Pancreas (tissue), 10 donors: ENCODE measurements around the gene COG7. TPM values are rescaled to one million over a fixed set of nuclear protein-coding genes. Genes with fewer than 3 reads are reported as not detected.
A peak's percentile ranks its signal among the peaks of the same experiment; 100 is the strongest.
"Not testable (repeated sequence)": the region's sequence is repeated elsewhere in the genome, so short reads cannot be mapped to it uniquely, and the experiment has no call there.

Experiments
- ATAC-seq, 4 donors: fragments of 200-7000 bp; cut with Tn5 transposase; one replicate each; pipeline versions ENCODE4 v1.8.0 to v1.9.1; 2020; ENCODE audit warnings: mild to moderate bottlenecking in 4 of 4, moderate library complexity in 4 of 4
- DNase-seq, 6 donors: peaks; one replicate each; pipeline ENCODE4 v3.0.0-alpha.2; 2020
- FAIRE-seq: peaks from 2 replicates; lab custom pipeline; 2012; peaks lifted over from hg19 to GRCh38; lab: Jason Lieb, UNC
- H3K27ac ChIP-seq, 4 donors: fragments of 200-600 bp; sonication (generic); 1 replicate in 3 of 4; 2 replicates in 1 of 4; pipeline versions ENCODE4 v1.5.0 to v1.8.0; 2020
- H3K27me3 ChIP-seq, 4 donors: fragments of 200-600 bp; one replicate each; pipeline ENCODE4 v1.8.0; 2021
- H3K36me3 ChIP-seq, 3 donors: fragments of 200-600 bp; sonication (generic) in 1 of 3; one replicate each; pipeline versions ENCODE4 v1.5.0 to v1.8.0; 2020 to 2021
- H3K4me1 ChIP-seq, 3 donors: fragments of 200-600 bp; one replicate each; pipeline ENCODE4 v1.8.0; 2021
- H3K4me3 ChIP-seq, 4 donors: fragments of 200-600 bp; sonication (generic) in 2 of 4; one replicate each; pipeline versions ENCODE4 v1.5.0 to v1.8.0; 2020 to 2021
- H3K9me3 ChIP-seq, 4 donors: fragments of 200-600 bp; one replicate each; pipeline ENCODE4 v1.8.0; 2021
- CTCF ChIP-seq, 4 donors: fragments of 200-600 bp; sonication (generic) in 3 of 4; IDR thresholded peaks; one replicate each; pipeline versions ENCODE4 v1.5.0 to v1.8.0; 2021; ENCODE audit warnings: antibody characterized with exemption in 4 of 4
- WGBS, 2 donors: extraction: QIAGEN DNeasy Blood & Tissue Kit; methylation state at CpG; one replicate each; pipeline ENCODE4 v1.1.7; 2013; 5-methylcytosine and 5-hydroxymethylcytosine counted together
- intact Hi-C, 3 donors: fragments of 100-400 bp; cut with DNase I; formaldehyde crosslinking; loops; one replicate each; pipeline versions ENCODE4 v1.11.1 to v1.14.2; 2022
- polyA plus RNA-seq, 2 donors: library from polyadenylated mRNA; stranded (reverse); fragments of 200-250 nt; gene quantifications; one replicate each; pipeline ENCODE4 v1.2.3, GENCODE V29; 2013
- total RNA-seq, 6 donors: library from RNA; stranded (reverse); fragmentation: NEBNext Ultra II Directional in 4 of 6; extraction: Animal tissue kit (Norgen Biotek cat#: 25700) in 4 of 6; gene quantifications; one replicate each; pipeline versions ENCODE4 v1.2.1 to v1.2.4, GENCODE V29; 2021 to 2023
- donor health status: healthy with polysubstance abuse.
- donor health status: DM: no; HTN: no; CAD: no; lungs with moderate emphysema.
- donor health status: DM: no; HTN: no; CAD: no.
- donor health status: control.
- donor health status: control.
- donor health status: Bipolar disorder and iron deficiency.
- donor health status: DM: yes; HTN: yes; CAD: no.
- donor health status: DM: no; HTN: no; CAD: no.
- donor health status: DM: no; HTN: no; CAD: no.
- donor health status: DM: yes; HTN: yes; CAD: no.

The COG7 gene
- total and polyA plus RNA-seq, 8 donors = 5.9 to 34.0 (median 9.1) TPM

GRCh38 chr16:23384878-23385277 lies 68.1 kb downstream of the COG7 start:
- FAIRE-seq = no peak
- DNase-seq = peak in 1 of 6 donors; percentile 11
- H3K27ac ChIP-seq = no peak overlapping the region
- no peaks in the 10 kb centered on the region for H3K27me3 ChIP-seq
- no peak for TF ChIP-seq CTCF (IDR thresholded peaks at IDR 0.05)
- intact Hi-C loops = no loop called here
- H3K4me1 ChIP-seq = no peaks in the 10 kb centered on the region
- no peak overlapping the region for H3K4me3 ChIP-seq
- no peaks in the 10 kb centered on the region for H3K9me3 ChIP-seq
- peaks cover 0 to 6% (median 3%) of the 10 kb centered on the region in 3 donors for H3K36me3 ChIP-seq
- 93 to 94% methylated on average over 10 of the region's 10 CpGs for WGBS, 2 donors
- ATAC-seq = no peak

GRCh38 chr16:23383881-23384280 lies 69.1 kb downstream of the COG7 start:
- Histone ChIP-seq H3K9me3 (no peaks in the 10 kb centered on the region), H3K27me3 (no peaks in the 10 kb centered on the region), H3K4me1 (no peaks in the 10 kb centered on the region), H3K4me3 (no peak overlapping the region), H3K36me3 (peaks cover 0 to 6% (median 3%) of the 10 kb centered on the region in 3 donors), H3K27ac (no peak overlapping the region)
- DNase-seq (peak in 1 of 6 donors; percentile 2), FAIRE-seq (no peak), ATAC-seq (no peak)
- intact Hi-C loops = no loop called here
- TF ChIP-seq CTCF (IDR thresholded peaks at IDR 0.05) = no peak
- 90 to 93% methylated on average over 3 of the region's 3 CpGs for WGBS, 2 donors

GRCh38 chr16:23382279-23382678 lies 70.7 kb downstream of the COG7 start:
- H3K27ac ChIP-seq = no peak overlapping the region
- ATAC-seq = peak in 1 of 4 donors; percentile 22

GRCh38 chr16:23381702-23382101 lies 71.3 kb downstream of the COG7 start:
- H3K27ac ChIP-seq, H3K4me1 ChIP-seq, ATAC-seq, FAIRE-seq, H3K9me3 ChIP-seq, H3K4me3 ChIP-seq, H3K36me3 ChIP-seq, H3K27me3 ChIP-seq, intact Hi-C loops, DNase-seq: not testable (repeated sequence)
- 91 to 96% methylated on average over 9 of the region's 9 CpGs for WGBS, 2 donors

More at GRCh38 chr16:23382279-23382678, 70.7 kb downstream of the COG7 start:
- intact Hi-C loops = no loop called here
- no peak for TF ChIP-seq CTCF (IDR thresholded peaks at IDR 0.05)
- 83 to 84% methylated on average over 6 of the region's 6 CpGs for WGBS, 2 donors
- H3K4me3 ChIP-seq = no peak overlapping the region
- no peaks in the 10 kb centered on the region for H3K36me3 ChIP-seq
- DNase-seq (peak in 1 of 6 donors; percentile 5), FAIRE-seq (no peak)
- H3K27me3 ChIP-seq = no peaks in the 10 kb centered on the region
- no peaks in the 10 kb centered on the region for H3K9me3 ChIP-seq
- no peaks in the 10 kb centered on the region for H3K4me1 ChIP-seq

- H3K9me3 ChIP-seq = no peaks in the 10 kb centered on the region
- H3K4me1 ChIP-seq = no peaks in the 10 kb centered on the region
- intact Hi-C loops = no loop called here
- DNase-seq = no peak
- TF ChIP-seq CTCF (IDR thresholded peaks at IDR 0.05) = no peak
- H3K4me3 ChIP-seq = no peak overlapping the region
- no peak for ATAC-seq
- no peak for FAIRE-seq
- H3K36me3 ChIP-seq = no peaks in the 10 kb centered on the region
- 92 to 94% methylated on average over 20 of the region's 20 CpGs for WGBS, 2 donors
- H3K27me3 ChIP-seq = no peaks in the 10 kb centered on the region
- H3K27ac ChIP-seq = no peak overlapping the region
Observed at GRCh38 chr16:23380501-23380951, 72.5 kb downstream of the COG7 start.
